ENCODE results near the gene PUS1.
"Not testable (repeated sequence)": the region's sequence is repeated elsewhere in the genome, so short reads cannot be mapped to it uniquely, and the experiment has no call there.

The PUS1 gene

GRCh38 chr12:131938082-131938481 is 9.0 kb downstream of the PUS1 start:
- DNase-seq (ENCODE audit: low spot score), result no peak

DNA sequence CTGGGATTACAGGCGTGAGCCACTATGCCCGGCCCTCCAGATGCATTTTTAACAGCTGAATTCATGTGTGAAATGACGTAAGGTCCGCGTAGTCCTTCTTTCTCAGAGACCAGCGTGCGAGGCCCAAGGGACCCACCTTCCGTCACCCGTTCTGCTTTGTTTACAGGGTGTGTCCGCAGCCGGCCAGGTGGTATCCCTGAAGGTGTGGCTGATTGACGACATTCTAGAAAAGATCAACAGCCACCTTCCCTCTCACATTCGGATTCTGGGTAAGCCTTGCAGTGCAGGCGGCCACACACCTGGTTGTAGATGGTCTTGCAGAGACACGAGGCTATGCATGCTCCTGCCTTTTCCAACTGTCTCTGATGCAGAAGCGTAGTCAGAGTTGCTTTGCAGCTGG is 9.9 kb downstream of the PUS1 start:
- peak; percentile 43 for DNase-seq (ENCODE audit: low spot score)

- no peak for DNase-seq (ENCODE audit: low spot score)
These were observed 11.1 kb downstream of the PUS1 start for GRCh38 chr12:131940141-131940547.

GRCh38 chr12:131941116-131941986 is 12.3 kb downstream of the PUS1 start:
- DNase-seq (ENCODE audit: low spot score), result no peak

GRCh38 chr12:131941987-131942341 is 12.9 kb downstream of the PUS1 start:
- DNase-seq (ENCODE audit: low spot score), result no peak

DNA sequence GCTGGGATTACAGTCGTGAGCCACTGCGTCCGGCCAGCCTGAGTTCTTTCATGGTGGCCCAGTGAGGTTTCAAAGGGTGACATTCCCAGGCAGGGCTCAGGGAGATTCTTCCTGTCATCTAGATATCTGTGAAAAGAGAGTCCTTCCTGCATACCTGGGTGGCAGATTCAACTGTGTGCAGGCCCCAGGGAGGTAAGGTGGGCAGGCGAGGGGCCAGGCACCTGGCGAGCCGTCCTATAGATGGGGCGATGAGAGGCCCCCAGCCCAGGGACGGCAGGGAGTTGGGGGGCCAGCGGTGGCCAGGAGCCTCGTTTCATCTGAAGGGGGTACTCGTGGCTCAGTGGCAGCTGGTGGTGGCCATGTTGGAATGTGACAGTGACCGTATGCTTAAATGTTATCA is 13.6 kb downstream of the PUS1 start:
- DNase-seq (ENCODE audit: low spot score), result no peak

DNA sequence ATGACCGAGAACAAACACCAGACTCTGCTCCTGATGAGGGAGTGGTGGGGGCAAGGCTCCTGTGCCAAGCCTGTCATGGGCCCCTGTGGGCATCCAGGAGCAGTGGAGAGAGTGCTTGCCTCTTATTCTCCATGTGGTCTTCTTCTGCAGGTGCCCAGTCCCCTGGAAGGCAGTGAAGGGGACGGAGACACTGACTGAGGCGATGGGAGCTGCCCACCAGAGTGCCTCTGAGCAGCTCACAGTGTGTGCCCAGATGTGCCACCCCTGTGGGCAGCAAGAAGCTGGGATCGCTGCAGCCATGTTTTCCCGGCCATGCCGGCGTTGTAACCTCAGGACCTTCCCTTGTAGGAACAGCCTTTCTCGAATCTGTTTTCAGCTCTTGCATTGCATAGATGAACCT is 14.3 kb downstream of the PUS1 start:
- DNase-seq (ENCODE audit: low spot score), result no peak

DNA sequence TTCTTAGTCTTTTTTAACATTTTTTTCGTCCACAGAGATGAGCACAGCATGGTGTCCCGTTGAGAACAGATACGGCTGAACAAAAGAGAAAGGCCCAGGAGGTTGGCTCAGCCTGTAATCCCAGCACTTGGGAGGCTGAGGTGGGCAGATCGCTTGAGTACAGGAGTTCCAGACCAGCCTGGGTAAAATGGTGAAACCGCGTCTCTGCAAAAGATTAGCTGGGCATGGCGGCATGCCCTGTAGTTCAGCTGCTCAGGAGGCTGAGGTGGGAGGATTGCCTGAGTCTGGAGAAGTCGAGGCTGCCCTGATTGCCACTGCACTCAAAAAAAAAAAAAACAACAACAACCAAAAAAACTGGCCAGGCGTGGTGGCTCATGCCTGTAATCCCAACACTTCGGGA is 14.8 kb downstream of the PUS1 start:
- no peak for DNase-seq (ENCODE audit: low spot score)

DNA sequence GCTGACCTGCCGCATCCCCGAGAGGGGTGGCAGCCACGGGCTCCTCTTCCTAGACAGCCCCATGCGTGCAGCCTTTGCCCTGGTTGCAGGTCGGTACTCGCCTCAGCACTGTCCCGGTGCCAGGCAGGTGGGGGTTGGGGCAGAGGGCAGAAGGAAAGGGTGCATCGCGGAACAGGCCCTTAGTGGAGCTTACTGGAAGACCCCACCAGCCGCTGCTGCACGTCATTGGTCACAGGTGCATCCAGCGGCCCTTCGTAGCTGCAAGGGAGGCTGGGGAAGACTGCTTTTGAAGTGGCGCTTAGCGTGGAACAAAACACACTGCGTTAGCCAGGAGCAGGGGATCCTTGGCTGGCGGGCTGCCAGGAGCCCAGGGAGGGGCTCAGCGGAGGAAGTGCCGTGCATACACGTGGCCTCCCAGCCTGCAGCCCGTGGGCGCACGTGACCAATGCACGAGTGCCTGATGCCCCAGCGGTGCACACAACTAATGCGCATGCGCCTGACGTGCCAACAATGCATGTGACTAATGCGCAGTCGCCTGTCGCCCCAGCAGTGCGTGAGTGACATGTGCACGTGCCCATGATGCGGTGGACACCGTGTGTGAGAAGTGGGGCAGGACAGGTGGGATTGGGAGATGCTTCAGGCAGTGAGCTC is 15.7 kb downstream of the PUS1 start:
- DNase-seq (ENCODE audit: low spot score), result no peak

DNA sequence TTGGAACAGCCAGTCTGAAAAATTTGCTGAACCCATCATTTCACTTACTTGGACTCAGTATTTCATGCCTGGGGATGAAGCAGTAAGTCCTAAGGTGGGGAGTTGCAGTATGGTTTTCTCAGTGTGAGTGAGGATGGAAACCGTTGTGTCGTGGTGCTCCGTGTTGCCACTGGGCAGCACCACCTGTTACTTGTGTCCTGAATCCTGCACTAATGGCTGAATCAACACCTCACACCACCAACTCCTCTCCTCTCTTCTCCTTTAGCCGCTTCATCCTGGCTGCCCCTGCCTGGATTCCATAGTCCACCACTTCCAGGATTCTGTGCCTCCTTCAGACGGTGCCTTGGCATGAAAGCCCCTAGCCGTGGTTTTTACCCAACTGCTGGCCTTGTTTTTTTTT is 17.7 kb downstream of the PUS1 start:
- DNase-seq (ENCODE audit: low spot score), result no peak

GRCh38 chr12:131947482-131948027 is 18.5 kb downstream of the PUS1 start:
- DNase-seq (ENCODE audit: low spot score), result no peak

DNA sequence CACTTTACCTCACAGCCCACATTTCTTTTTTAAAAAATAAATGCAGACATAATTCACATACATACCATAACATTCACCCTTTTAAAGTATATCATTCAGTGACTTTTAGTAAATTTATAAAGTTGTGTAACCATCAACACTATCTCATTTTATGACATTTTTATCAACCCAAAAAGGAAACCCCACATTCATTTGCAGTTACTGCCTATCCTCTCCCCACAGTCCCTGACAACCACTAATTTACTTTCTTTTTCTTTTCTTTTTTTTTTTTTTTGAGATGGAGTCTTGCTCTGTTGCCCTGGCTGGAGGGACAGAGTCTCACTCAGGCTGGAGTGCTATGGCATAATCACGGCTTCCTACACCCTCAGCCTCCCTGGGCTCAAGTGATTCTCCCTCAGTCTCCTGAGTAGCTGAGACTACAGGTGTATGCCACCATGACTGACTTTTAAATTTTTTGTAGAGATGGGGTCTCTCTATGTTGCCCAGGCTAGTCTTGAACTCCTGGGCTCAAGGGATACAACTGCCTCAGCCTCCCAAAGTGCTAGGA is 19.2 kb downstream of the PUS1 start:
- no peak for DNase-seq (ENCODE audit: low spot score)

GRCh38 chr12:131948713-131949430 is 19.8 kb downstream of the PUS1 start:
- DNase-seq (ENCODE audit: low spot score), result not testable (repeated sequence)

- DNase-seq (ENCODE audit: low spot score), result peak; percentile 83
These were observed 20.5 kb downstream of the PUS1 start, which contains the start of gene EP400 for GRCh38 chr12:131949431-131950181. Gene EP400 (plus strand): TSS chr12:131949942. CDS start chr12:131960620, 10,678 bp downstream.

- no peak for DNase-seq (ENCODE audit: low spot score)
These were observed 21.3 kb downstream of the PUS1 start for GRCh38 chr12:131950182-131950913.

- DNase-seq (ENCODE audit: low spot score), result not testable (repeated sequence)
These were observed 24.7 kb downstream of the PUS1 start for GRCh38 chr12:131953810-131954209.

DNA sequence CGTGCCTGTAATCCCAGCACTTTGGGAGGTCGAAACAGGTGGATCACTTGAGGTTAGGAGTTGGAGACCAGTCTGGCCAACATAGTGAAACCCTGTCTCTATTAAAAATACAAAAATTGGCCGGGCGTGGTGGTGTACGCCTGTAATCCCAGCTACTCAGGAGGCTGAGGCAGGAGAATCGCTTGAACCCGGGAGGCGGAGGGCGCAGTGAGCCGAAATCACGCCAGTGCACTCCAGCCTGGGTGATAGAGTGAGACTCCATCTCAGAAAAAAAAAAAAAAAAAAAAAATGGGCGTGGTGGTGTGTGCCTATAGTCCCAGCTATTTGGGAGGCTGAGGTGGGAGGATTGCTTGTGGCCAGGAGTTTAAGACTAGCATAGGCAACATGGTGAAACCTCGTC is 25.4 kb downstream of the PUS1 start:
- not testable (repeated sequence) for DNase-seq (ENCODE audit: low spot score)

DNA sequence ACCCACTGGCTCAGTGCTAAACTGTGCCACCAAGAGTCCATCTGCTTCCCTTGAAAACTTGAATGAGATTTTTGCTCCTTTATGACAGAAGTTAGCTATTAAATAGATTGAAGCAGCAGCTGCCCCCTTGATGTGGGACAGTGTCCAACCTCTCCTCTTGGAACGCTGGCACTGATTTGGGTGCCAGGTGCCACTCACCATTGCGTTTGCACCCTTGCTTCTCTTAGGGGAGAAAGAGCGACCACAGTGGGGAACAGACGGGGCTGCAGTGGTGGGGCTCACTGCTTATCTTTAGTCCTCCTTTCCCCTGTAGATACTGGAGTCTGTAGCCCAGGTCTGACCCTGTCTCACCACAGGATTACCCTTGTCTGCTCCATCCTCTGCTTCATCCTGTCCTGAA is 30.0 kb downstream of the PUS1 start:
- no peak for DNase-seq (ENCODE audit: low spot score)

GRCh38 chr12:131959641-131960589 is 30.8 kb downstream of the PUS1 start:
- DNase-seq (ENCODE audit: low spot score), result no peak
